Ishikawa (cell line): Measurements from ENCODE around the gene SDK1.

Experiments
- CEBPB ChIP-seq: IDR thresholded peaks from 2 replicates; pipeline ENCODE4 v1.6.1; 2012
- CREB1 ChIP-seq: IDR thresholded peaks from 2 replicates; pipeline ENCODE4 v1.6.1; 2012; ENCODE audit warnings: low read depth
- EGR1 ChIP-seq: IDR thresholded peaks from 2 replicates; pipeline ENCODE4 v1.6.1; 2012
- EP300 ChIP-seq: IDR thresholded peaks from 2 replicates; pipeline ENCODE4 v1.6.1; 2012; ENCODE audit warnings: borderline replicate concordance
- FOXM1 ChIP-seq: IDR thresholded peaks from 2 replicates; pipeline ENCODE4 v1.6.1; 2012; ENCODE audit warnings: low read depth, borderline replicate concordance
- NFIC ChIP-seq: IDR thresholded peaks from 2 replicates; pipeline ENCODE4 v1.6.1; 2012
- RAD21 ChIP-seq: IDR thresholded peaks from 2 replicates; pipeline ENCODE4 v1.6.1; 2012; ENCODE audit warnings: low read depth
- REST ChIP-seq: IDR thresholded peaks from 2 replicates; pipeline ENCODE4 v1.6.1; 2012; ENCODE audit warnings: low read depth, mild to moderate bottlenecking
- TAF1 ChIP-seq: IDR thresholded peaks from 2 replicates; pipeline ENCODE4 v1.6.1; 2012; ENCODE audit warnings: low read depth, mild to moderate bottlenecking
- TCF12 ChIP-seq: IDR thresholded peaks from 2 replicates; pipeline ENCODE4 v1.6.1; 2012; ENCODE audit warnings: low read depth
- TEAD4 ChIP-seq: IDR thresholded peaks from 2 replicates; pipeline ENCODE4 v1.6.1; 2012
- YY1 ChIP-seq: IDR thresholded peaks from 2 replicates; pipeline ENCODE4 v1.6.1; 2012; ENCODE audit warnings: low read depth
- ZBTB7A ChIP-seq: IDR thresholded peaks from 2 replicates; pipeline ENCODE4 v1.6.1; 2012; ENCODE audit warnings: low read depth
- TF ChIP-seq, protein P1 (sequence below): IDR thresholded peaks from 2 replicates; pipeline ENCODE4 v1.6.1; 2012
- TF ChIP-seq, protein P2 (sequence below): IDR thresholded peaks from 2 replicates; pipeline ENCODE4 v1.6.1; 2012

SDK1 gene

GRCh38 chr7:4108951-4109350 is 807.9 kb downstream of the SDK1 start:
- TF ChIP-seq NFIC (no peak), CREB1 (no peak), TEAD4 (no peak), REST (no peak), TAF1 (no peak), FOXM1 (no peak), CEBPB (no peak), RAD21 (no peak), YY1 (no peak), EGR1 (no peak)
- TF ChIP-seq, protein P1, sequence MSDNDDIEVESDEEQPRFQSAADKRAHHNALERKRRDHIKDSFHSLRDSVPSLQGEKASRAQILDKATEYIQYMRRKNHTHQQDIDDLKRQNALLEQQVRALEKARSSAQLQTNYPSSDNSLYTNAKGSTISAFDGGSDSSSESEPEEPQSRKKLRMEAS, result no peak

DNA sequence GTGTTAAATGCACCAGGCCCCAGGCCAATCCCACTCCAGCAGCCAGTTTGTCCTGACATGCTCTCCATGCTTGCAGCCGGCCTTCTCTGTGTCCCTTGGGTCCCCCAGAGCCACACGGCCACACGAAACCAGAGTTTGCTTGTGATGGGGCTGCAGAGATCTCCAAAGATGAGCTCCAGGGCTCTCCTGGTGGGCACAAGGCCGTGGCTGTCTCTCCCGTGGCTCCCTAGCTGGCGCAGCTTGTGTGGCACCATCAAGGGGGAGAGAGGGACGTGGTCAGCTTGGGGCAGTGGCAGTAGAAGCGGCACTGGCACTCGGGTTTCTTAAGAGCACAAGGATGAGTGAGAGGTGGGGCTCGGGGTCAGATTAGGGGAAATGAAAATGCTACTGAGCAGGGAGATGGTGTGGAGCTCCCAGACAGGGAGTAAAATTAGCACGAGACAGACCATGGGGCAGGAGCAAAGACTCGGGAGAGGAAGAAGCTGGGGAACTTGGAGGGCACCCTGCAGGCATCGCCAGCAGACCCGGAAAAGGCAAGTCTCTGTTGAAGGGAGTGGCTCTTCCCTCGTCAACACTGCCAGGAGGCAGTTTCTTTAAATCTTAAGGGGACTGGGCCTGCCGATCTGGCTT is 808.5 kb downstream of the SDK1 start:
- no peak for TF ChIP-seq ZBTB7A
- no peak for TF ChIP-seq YY1
- TF ChIP-seq RAD21, result no peak
- TF ChIP-seq, protein P2, sequence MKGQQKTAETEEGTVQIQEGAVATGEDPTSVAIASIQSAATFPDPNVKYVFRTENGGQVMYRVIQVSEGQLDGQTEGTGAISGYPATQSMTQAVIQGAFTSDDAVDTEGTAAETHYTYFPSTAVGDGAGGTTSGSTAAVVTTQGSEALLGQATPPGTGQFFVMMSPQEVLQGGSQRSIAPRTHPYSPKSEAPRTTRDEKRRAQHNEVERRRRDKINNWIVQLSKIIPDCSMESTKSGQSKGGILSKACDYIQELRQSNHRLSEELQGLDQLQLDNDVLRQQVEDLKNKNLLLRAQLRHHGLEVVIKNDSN, result no peak
- no peak for TF ChIP-seq NFIC
- TF ChIP-seq EGR1, result no peak
- TF ChIP-seq FOXM1, result no peak
- TF ChIP-seq CEBPB, result no peak
- no peak for TF ChIP-seq EP300
- TF ChIP-seq, protein P1, result no peak
- TF ChIP-seq TEAD4, result no peak
- no peak for TF ChIP-seq TCF12

GRCh38 chr7:4110438-4110837 is 809.4 kb downstream of the SDK1 start:
- TF ChIP-seq EP300, result no peak
- TF ChIP-seq CEBPB, result no peak
- no peak for TF ChIP-seq CREB1
- no peak for TF ChIP-seq FOXM1
- TF ChIP-seq TCF12, result no peak
- TF ChIP-seq, protein P1, result no peak
- TF ChIP-seq YY1, result no peak
- TF ChIP-seq EGR1, result no peak

DNA sequence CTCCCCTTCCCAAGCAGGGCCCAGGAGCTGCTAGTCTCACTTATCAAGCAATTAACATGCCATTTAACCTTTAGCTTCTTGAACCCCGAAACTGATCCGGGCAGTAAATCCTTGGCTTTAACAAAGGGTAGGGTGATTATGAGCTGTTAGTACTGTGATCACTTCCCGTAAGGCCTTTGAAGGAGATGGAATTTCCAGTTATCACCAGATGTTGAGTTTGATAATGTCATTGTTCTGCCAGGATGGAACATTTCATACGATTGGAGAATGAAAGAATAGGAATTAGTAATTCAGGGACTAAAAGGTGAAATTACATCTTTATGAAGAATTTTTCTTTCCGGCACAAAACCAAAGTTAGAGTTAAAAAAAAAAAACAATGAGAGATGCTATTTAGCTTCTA is 810.1 kb downstream of the SDK1 start:
- TF ChIP-seq RAD21 (no peak), CREB1 (no peak)

DNA sequence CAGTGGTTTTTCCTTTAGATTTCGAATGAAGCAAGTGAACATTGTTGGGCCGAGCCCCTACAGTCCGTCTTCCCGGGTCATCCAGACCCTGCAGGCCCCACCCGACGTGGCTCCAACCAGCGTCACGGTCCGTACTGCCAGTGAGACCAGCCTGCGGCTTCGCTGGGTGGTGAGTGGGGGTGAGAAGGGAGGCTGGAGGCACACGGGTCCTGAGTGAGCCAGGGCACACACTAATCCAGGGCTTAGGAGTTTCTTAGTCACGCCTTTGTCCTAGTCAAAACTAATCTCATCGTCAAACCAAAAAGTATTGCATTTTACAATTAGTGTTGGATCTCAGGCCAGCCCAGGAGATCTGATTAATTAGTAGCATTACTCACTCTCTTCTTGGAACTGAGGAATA is 812.2 kb downstream of the SDK1 start:
- TF ChIP-seq EGR1 (no peak), NFIC (no peak), REST (no peak), RAD21 (no peak), TEAD4 (no peak), CEBPB (no peak), TCF12 (no peak), ZBTB7A (no peak), YY1 (no peak), FOXM1 (no peak), EP300 (no peak), TAF1 (no peak), CREB1 (no peak)
- TF ChIP-seq, protein P1, result no peak
- TF ChIP-seq, protein P2, result no peak

DNA sequence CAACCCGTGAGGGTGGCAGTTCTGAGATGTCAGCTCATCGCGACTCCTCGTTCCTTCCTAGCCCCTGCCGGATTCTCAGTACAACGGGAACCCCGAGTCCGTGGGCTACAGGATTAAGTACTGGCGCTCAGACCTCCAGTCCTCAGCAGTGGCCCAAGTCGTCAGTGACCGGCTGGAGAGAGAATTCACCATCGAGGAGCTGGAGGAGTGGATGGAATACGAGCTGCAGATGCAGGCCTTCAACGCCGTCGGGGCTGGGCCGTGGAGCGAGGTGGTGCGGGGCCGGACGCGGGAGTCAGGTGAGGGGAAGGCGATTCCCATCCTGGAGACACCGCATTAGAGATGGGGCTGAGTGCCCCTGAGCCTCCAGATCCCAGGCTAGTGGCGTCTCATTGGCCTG is 812.9 kb downstream of the SDK1 start:
- TF ChIP-seq NFIC, result no peak
- TF ChIP-seq ZBTB7A, result no peak
- TF ChIP-seq, protein P1, result no peak
- TF ChIP-seq TAF1, result no peak
- no peak for TF ChIP-seq TCF12
- TF ChIP-seq RAD21, result no peak
- no peak for TF ChIP-seq TEAD4
- TF ChIP-seq FOXM1, result no peak
- TF ChIP-seq CEBPB, result no peak
- no peak for TF ChIP-seq EGR1
- TF ChIP-seq, protein P2, result no peak
- no peak for TF ChIP-seq REST
- TF ChIP-seq CREB1, result no peak
- TF ChIP-seq YY1, result no peak
- TF ChIP-seq EP300, result no peak
